Measurements from ENCODE around the gene OSMR.

DNA sequence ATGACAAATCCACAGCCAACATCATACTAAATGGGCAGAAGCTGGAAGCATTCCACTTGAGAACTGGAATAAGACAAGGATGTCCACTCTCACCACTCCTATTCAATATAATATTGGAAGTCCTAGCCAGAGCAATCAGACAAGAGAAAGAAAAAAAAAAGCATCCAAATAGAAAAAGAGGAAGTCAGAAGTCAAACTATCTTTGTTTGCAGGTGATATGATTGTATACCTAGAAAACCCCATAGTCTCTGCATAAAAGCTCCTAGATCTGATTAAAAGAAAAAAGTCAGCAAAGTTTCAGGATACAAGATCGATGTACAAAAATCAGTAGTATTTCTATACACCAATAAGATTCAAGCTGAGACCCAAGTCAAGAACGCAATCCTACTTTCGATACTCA lies 66.1 kb downstream of the OSMR start:
- no peak for TF ChIP-seq CTCF (IDR thresholded peaks at IDR 0.05)
- no peak for TF ChIP-seq POLR2AphosphoS5 (IDR thresholded peaks at IDR 0.05; ENCODE audit: low read depth, low read length)
- TF ChIP-seq TCF7L2 (IDR thresholded peaks at IDR 0.05; ENCODE audit: low read depth, low read length) = no peak
- TF ChIP-seq REST (IDR thresholded peaks at IDR 0.05; ENCODE audit: insufficient read depth in 1 of 2, low read depth in 2 of 2, low read length in 1 of 2) = no peak
